Fibroblast of villous mesenchyme (primary cell): ENCODE measurements around the gene DNAH11. TPM values are rescaled to one million over a fixed set of nuclear protein-coding genes. Genes with fewer than 3 reads are reported as not detected.

Source experiments
- DNase-seq: peaks from one replicate; pipeline ENCODE4 v3.0.0-alpha.2; 2010; ENCODE audit warnings: low read depth
- H3K4me3 ChIP-seq: 2 replicates; pipeline ENCODE4 v1.5.1; 2011; ENCODE audit warnings: low read depth, mild to moderate bottlenecking, low read length
- total RNA-seq: library from RNA; depleted of rRNA; stranded (reverse); fragments of >200 nt; gene quantifications from 2 replicates; pipeline ENCODE4 v1.2.3, GENCODE V29; 2012
- TF ChIP-seq, protein P1 (sequence below): IDR thresholded peaks from 2 replicates; pipeline ENCODE4 v1.5.1; 2012; ENCODE audit warnings: low read depth, mild to moderate bottlenecking, low read length; ENCODE audit not compliant: insufficient read depth

Gene DNAH11
- total RNA-seq, 1 donor: under 0.01 TPM

DNA sequence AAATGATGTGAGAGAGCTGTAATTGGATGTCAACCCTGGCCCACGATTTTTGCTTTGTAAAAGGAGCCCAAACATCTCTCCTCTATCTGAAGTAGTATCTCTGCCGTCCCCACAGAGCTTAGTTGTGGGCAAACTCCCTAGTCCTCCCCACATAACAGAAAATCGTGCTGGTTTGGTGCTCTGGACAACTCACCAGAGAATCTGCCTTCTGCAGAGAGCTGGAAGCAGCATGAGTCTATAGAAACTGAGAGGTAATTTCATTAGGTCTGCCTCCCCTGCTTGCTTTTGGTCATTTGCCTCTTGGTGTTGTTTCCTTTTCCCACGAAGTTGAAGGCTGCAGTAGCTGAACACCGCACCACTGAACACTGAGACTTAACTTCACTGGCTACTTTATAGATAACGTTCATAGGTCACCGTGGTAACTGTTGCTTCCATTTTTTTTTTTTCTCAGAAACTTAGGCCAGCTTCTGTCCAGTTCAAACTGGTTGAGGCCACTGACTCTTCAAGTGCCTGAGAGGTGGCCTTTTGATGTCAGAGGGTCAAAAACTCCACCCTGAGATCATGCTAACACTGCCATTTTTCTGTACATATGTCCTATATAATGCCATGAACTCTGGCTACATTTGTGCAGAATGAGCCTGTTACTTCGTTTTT, 406.2 kb downstream of the DNAH11 start:
- H3K4me3 ChIP-seq: no peak overlapping the region
- DNase-seq: no peak
- TF ChIP-seq, protein P1, sequence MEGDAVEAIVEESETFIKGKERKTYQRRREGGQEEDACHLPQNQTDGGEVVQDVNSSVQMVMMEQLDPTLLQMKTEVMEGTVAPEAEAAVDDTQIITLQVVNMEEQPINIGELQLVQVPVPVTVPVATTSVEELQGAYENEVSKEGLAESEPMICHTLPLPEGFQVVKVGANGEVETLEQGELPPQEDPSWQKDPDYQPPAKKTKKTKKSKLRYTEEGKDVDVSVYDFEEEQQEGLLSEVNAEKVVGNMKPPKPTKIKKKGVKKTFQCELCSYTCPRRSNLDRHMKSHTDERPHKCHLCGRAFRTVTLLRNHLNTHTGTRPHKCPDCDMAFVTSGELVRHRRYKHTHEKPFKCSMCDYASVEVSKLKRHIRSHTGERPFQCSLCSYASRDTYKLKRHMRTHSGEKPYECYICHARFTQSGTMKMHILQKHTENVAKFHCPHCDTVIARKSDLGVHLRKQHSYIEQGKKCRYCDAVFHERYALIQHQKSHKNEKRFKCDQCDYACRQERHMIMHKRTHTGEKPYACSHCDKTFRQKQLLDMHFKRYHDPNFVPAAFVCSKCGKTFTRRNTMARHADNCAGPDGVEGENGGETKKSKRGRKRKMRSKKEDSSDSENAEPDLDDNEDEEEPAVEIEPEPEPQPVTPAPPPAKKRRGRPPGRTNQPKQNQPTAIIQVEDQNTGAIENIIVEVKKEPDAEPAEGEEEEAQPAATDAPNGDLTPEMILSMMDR: no peak

Other genes starting within 250 kb of the DNAH11 start
- 2.6 and 3.9 TPM in 2 replicates for gene SP4, start 115.0 kb upstream of the DNAH11 start, total RNA-seq